ENCODE data around the gene LTN1.

The LTN1 gene

GRCh38 chr21:28882345-28882744 lies 110.3 kb downstream of the LTN1 start:
- no peak for DNase-seq (ENCODE audit: low spot score)
